ENCODE results near the gene PDCD6IP. TPM values are rescaled to one million over a fixed set of nuclear protein-coding genes. Genes with fewer than 3 reads are reported as not detected.

The PDCD6IP gene
- total and polyA plus RNA-seq, 7 donors: 51.1 to 125 (median 97.6) TPM

DNA sequence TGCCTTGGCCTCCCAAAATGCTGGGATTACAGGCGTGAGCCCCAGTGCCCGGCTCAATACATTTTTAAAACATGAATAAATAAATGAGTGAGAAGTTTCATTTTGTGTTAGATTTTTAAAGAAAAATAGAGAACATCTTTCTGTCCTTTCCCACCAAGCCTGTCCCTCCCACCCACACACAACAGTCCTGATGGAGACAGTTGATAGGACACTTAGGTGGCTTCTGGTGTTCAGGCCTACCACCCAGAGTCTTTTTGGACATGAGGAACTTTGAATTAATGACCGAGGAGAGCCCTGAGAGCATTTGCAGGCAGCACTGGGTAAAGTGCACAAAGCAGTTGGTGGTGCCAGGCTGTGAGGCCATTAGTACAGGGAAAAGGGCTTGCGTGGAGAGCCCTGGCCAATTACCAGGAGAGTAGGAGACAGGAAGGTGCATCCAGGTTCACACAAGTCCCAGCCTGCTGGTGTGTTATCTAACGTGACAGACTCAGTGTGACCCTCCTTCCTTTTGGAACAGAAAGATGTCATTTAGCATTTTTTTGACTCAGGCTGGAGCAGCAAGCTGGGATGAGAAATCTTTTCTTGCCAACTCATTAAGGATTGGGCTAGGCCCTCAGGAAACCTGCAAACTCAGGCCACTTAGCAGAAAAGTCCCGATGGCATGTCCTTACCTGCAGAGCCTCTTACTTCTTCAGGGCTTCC, 103.6 kb downstream of the PDCD6IP start:
- Histone ChIP-seq H3K4me3 (no peak overlapping the region), H3K4me1 (no peaks in the 10 kb centered on the region), H3K9me3 (no peaks in the 10 kb centered on the region), H3K27ac (no peak overlapping the region), H3K27me3 (no peaks in the 10 kb centered on the region), H3K36me3 (no peaks in the 10 kb centered on the region)
- TF ChIP-seq EP300 (IDR thresholded peaks at IDR 0.05) (no peak), POLR2AphosphoS5 (IDR thresholded peaks at IDR 0.05) (no peak), POLR2A (IDR thresholded peaks at IDR 0.05) (no peak)
- TF ChIP-seq, protein P1, sequence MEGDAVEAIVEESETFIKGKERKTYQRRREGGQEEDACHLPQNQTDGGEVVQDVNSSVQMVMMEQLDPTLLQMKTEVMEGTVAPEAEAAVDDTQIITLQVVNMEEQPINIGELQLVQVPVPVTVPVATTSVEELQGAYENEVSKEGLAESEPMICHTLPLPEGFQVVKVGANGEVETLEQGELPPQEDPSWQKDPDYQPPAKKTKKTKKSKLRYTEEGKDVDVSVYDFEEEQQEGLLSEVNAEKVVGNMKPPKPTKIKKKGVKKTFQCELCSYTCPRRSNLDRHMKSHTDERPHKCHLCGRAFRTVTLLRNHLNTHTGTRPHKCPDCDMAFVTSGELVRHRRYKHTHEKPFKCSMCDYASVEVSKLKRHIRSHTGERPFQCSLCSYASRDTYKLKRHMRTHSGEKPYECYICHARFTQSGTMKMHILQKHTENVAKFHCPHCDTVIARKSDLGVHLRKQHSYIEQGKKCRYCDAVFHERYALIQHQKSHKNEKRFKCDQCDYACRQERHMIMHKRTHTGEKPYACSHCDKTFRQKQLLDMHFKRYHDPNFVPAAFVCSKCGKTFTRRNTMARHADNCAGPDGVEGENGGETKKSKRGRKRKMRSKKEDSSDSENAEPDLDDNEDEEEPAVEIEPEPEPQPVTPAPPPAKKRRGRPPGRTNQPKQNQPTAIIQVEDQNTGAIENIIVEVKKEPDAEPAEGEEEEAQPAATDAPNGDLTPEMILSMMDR (IDR thresholded peaks at IDR 0.05): no peak
- WGBS, 2 donors: 87 to 91% methylated on average over 6 of the region's 6 CpGs
- intact Hi-C loops (cut with DNase I): no loop called here
- DNase-seq: no peak

DNA sequence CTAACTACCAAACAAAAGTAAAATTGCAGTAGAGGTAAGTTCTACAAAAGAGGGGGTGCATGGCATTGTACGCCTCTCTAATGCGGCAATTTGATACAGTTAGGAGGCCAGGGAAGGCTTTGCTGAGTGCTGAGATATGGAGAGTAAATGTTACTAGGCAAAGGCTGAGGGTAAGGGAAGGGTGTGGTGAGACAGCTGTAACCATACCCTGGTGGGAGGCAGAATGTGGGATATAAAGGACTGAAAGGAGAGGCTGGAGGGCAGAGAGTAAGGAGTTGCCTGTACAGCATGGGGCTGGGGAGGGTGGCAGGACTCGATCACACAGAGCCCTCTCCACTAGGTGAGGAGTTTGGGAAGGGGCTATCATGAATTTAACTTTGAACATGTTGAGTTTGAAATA, 106.3 kb downstream of the PDCD6IP start:
- Histone ChIP-seq H3K9me3 (no peaks in the 10 kb centered on the region), H3K27me3 (no peaks in the 10 kb centered on the region), H3K4me3 (no peak overlapping the region), H3K36me3 (no peaks in the 10 kb centered on the region), H3K4me1 (no peaks in the 10 kb centered on the region), H3K27ac (no peak overlapping the region)
- DNase-seq: no peak
- WGBS, 2 donors: 94 to 96% methylated on average over 3 of the region's 3 CpGs
- TF ChIP-seq EP300 (IDR thresholded peaks at IDR 0.05) (no peak), POLR2AphosphoS5 (IDR thresholded peaks at IDR 0.05) (no peak), POLR2A (IDR thresholded peaks at IDR 0.05) (no peak)
- TF ChIP-seq, protein P1 (IDR thresholded peaks at IDR 0.05): no peak
- intact Hi-C loops (cut with DNase I): no loop called here

DNA sequence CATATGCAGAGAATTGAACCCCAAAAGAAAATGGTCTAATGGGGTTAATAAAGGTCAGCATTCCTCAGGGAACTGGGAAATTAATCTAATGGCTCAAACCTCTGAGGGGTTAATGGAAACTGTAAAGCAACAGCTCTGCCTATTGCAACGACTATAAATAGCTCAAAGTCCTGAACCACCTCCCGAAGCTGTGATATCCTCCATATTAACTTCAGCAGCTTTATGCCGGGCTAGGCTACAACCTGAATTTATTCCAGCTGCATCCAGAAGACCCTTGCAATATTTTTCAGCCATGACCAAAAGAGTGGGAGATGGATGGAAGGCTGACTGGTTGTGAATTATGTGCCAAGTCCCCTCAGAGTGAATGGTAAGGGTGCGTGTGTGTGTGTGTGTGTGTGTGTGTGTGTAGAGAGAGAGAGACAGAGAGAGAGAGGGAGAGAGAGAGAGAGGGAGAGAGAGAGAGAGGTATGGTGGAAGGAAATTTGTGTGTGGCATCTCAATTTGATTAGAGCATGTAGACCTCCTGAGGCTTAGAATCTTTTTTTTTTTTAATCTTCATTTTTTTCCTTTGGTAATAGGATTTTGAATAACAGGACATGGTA, 109.9 kb downstream of the PDCD6IP start:
- WGBS, 2 donors: 34 to 64% methylated on average over 4 of the region's 4 CpGs
- no peak for DNase-seq
- no peak overlapping the region for H3K27ac ChIP-seq
- no peaks in the 10 kb centered on the region for H3K4me1 ChIP-seq
- intact Hi-C loops (cut with DNase I): no loop called here
- H3K36me3 ChIP-seq: no peaks in the 10 kb centered on the region
- H3K9me3 ChIP-seq: no peaks in the 10 kb centered on the region
- H3K4me3 ChIP-seq: no peak overlapping the region
- H3K27me3 ChIP-seq: no peaks in the 10 kb centered on the region
- TF ChIP-seq EP300 (IDR thresholded peaks at IDR 0.05): no peak
- no peak for TF ChIP-seq POLR2AphosphoS5 (IDR thresholded peaks at IDR 0.05)
- TF ChIP-seq, protein P1 (IDR thresholded peaks at IDR 0.05): no peak
- no peak for TF ChIP-seq POLR2A (IDR thresholded peaks at IDR 0.05)

DNA sequence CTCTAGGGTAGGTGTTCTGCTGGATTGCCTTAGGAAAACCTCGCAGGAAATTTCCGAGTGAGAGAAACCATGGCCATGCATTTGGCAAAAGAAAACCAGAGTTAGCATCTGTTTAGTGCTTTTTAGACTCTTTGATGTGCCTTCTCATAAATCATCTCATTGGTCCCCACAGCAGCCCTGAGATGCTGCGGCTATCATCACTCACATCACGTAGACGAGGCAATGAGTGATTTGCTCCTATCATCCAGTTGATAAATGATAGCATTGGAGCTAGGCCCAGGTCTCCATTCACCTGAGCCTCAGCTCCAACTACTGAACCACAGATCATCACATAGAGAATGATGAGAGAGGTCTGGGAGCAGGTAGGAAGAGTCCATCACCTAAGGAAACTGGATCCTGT, 111.1 kb downstream of the PDCD6IP start:
- intact Hi-C loops (cut with DNase I): no loop called here
- no peaks in the 10 kb centered on the region for H3K9me3 ChIP-seq
- no peak for DNase-seq
- H3K27ac ChIP-seq: no peak overlapping the region
- 78 to 92% methylated on average over 5 of the region's 5 CpGs for WGBS, 2 donors
- no peaks in the 10 kb centered on the region for H3K4me1 ChIP-seq
- H3K36me3 ChIP-seq: no peaks in the 10 kb centered on the region
- no peak for TF ChIP-seq EP300 (IDR thresholded peaks at IDR 0.05)
- TF ChIP-seq POLR2AphosphoS5 (IDR thresholded peaks at IDR 0.05): no peak
- TF ChIP-seq, protein P1 (IDR thresholded peaks at IDR 0.05): no peak
- TF ChIP-seq POLR2A (IDR thresholded peaks at IDR 0.05): no peak
- H3K27me3 ChIP-seq: no peaks in the 10 kb centered on the region
- H3K4me3 ChIP-seq: no peak overlapping the region
